RCC 7860 (cell line): ENCODE measurements around the gene LYL1.

Experiments used
- DNase-seq: peaks from one replicate; pipeline ENCODE4 v3.0.0-alpha.2; 2015; ENCODE audit warnings: low spot score
- FAIRE-seq: peaks from 2 replicates; lab custom pipeline; 2012; peaks lifted over from hg19 to GRCh38; lab: Jason Lieb, UNC

Gene LYL1

GRCh38 chr19:13078381-13078780 is 24.3 kb downstream of the LYL1 start:
- FAIRE-seq (no peak), DNase-seq (no peak)

- FAIRE-seq (no peak), DNase-seq (no peak)
These were observed 25.4 kb downstream of the LYL1 start for GRCh38 chr19:13077240-13077639.

GRCh38 chr19:13076787-13077186 is 25.9 kb downstream of the LYL1 start:
- FAIRE-seq (no peak), DNase-seq (no peak)

- DNase-seq (no peak), FAIRE-seq (no peak)
These were observed 26.3 kb downstream of the LYL1 start for GRCh38 chr19:13076320-13076719.

DNA sequence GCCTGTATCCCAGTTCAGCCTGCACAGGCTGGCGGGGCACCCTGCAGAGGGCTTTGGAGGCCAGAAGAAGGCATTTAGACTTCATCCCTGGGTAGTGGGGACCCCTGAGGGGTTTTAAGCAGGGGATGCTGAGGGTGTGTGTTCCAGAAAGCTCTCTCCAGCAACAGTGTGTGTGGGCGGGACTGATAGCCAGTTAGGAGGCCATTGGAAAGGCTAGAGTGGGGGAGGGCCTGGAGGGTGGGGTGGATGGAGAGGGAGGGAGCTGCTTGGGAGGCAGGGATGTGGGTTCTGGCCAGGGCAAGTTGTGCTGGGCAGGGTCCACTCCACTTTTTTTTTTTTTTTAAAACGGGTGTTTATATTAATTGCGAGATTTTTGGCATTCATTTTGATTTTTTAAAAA is 28.3 kb downstream of the LYL1 start:
- FAIRE-seq, result no peak
- DNase-seq, result no peak

DNA sequence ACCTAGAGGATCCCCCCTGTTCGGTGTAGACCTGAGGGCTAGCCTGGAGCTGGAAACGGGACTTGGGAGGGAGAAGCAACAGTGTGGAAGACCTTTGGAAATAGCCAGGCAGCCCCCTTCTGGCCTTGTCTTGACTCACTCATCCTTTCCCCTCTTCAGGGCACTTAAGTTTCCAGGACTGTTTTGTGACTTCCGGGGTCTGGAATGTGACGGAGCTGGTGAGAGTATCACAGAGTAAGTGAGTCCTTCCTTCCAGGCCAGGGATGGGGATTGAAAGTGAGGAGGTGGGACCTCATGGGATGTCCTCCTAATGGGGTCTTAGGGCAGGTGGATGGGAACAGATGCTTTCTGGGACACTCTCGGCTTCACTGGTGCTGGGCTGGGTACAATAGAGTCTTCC is 29.4 kb downstream of the LYL1 start:
- FAIRE-seq, result no peak
- no peak for DNase-seq

DNA sequence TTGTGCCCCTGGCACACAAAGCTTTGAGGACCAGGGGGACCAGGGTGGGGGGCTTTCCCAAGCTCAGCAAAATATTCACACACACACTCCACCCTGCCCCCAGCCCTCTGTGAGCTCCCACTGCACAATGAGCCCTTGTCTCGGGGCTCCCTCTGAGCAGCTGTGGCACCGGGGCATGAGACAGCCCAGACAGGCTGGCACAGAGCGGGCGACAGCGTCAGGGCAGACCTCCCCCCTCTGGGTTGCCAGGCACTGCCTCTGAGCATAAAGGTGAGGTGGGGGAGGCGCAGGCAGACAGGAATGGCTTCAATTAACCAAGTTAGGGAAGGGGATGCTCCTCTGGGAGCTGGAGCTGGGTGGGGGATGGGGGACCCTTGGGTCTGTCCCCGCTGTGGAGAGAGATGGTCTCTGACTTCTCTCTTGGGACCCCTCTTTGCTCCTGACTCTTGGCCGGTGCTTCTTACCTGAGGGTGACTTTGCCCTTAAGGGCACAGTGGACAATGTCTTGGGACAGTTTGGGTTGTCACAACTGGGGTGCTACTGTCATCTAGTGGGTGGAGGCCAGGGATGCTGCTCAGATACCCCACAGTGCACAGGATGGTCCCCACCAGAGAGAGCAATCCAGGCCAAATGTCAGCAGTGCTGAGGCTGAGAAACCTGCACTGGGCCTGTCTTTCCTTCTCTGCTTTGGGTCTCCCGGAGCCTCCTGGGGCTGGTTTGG is 30.3 kb downstream of the LYL1 start:
- DNase-seq, result no peak
- no peak for FAIRE-seq

- FAIRE-seq, result no peak
- DNase-seq, result no peak
These were observed 31.0 kb downstream of the LYL1 start for GRCh38 chr19:13071444-13072187.

DNA sequence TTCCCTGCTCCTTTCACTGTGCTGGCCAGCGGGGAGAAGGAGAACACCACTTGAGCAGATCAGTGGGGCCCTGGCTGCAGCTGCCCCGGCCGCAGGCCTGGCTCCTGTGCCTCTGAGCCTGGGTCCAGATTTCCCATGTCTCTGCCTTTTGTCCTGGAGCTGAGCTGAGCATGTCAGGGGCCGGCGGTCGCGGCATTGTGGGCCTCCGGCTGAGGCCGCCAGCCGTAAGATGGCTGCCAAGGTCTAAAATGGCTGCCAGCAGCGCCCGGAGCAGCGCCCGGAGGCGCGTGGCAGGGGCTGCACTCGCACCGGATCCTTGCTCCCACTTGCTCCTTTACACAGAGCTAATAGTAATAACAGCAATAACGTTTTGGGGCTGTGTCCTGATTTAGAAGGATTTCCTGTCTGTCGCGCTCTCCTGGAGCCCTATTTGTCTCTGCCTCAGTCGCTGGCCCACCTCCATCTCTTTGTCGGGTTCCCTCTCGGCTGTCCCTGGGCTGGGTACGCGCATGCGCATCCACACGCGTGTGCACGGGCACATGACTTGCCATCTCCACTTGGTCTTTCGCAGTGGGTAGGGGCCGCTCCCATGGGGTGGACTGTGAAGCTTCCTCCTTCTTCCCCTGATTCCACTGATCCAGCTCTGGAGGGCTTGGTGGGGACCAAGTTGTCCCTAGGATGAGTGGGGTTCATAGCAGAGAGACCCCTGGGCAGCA is 32.1 kb downstream of the LYL1 start:
- FAIRE-seq, result no peak
- DNase-seq, result no peak

DNA sequence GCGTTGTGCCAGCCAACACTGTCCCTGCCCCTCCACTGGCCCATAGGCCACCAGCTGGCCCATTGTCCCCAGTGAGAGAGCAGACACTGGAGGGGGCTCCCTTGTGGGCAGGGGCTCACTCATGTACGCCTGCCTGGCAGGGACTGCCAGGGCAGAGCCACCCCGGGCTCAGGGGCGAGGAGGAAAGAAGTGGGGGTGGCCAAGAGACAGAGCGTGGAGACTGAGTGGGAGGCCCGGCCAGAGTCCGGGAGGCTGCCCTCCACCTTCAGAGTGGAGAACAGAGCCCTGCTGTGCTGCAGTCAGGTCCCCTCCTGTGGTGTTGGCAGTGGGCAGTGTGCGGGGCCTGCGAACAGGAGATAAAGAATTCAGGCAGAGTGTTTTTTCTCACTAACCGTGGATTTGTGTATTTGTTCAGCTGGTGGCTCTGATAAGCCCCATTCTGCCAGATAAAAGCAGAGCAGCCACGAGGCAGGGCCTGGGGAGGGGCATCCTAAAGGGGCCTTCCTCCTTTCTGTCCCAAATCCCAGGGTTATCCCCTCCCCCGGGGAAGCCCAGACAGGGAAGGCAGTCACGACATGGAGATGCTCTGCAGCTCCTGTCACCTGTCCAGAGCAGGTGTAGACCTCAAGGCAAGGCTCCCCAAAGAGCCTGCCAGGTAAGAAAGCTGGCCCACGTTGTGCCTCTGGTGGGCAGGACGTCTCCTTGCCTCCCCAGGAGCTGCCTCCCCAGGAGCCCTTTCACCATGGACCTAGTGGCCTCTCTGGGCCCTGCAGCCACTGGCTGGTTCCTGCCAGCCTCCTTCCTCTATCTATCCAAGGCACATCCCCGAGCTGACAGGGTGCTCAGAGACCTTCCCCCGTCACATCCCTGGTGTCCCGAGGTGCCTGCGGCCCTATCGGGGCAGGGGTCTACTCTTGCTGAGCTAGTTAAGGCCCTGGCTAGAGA is 33.0 kb downstream of the LYL1 start:
- no peak for DNase-seq

DNA sequence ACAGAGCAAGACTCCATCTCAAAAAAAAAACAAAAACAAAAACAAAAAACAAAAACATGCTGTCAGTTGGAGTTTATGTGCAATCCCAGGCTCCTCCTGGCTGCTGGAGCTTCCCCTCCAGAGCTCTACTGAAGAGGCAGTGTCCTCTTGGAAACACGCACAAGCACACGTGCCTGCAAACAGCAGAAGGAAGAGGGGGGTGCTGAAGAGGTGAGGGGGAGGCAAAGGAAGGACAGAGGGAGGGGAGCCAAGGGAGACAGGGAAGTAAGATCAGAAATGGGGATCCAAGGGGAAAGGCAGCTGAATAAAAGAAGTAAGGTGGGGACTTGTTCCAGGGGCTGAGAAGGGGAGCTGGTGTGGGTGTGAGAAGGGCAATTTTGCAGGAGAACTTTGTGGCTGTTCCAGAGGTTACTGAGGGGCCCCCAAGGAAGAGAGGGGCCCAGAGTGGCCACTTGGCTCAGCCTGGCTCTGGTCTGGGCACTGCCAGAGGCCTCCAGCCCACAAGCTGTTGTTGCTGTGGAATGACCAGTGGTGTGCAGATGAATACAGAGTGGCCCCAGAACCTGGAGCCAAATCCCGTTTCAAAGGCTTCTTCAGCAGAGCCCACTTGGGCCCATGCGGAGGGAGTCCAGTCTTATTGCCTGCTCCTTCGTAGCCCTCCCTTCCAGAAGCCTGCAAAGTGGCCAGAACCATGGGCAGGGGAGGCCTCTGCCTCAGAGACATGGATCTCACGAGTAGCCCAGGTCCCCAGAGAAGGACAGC is 34.4 kb downstream of the LYL1 start:
- FAIRE-seq, result no peak
- no peak for DNase-seq

More for the DNA sequence above, 33.0 kb downstream of the LYL1 start:
- FAIRE-seq, result no peak

- FAIRE-seq, result no peak
- DNase-seq, result no peak
These were observed 35.5 kb downstream of the LYL1 start for GRCh38 chr19:13066933-13067807.

GRCh38 chr19:13066226-13066625 is 36.4 kb downstream of the LYL1 start:
- FAIRE-seq (no peak), DNase-seq (no peak)

GRCh38 chr19:13064092-13064489 is 38.6 kb downstream of the LYL1 start:
- no peak for DNase-seq
- FAIRE-seq, result no peak

- FAIRE-seq, result no peak
- no peak for DNase-seq
These were observed 39.1 kb downstream of the LYL1 start for GRCh38 chr19:13063461-13064091.

- DNase-seq, result no peak
- FAIRE-seq, result no peak
These were observed 40.3 kb downstream of the LYL1 start for GRCh38 chr19:13062317-13062716.

DNA sequence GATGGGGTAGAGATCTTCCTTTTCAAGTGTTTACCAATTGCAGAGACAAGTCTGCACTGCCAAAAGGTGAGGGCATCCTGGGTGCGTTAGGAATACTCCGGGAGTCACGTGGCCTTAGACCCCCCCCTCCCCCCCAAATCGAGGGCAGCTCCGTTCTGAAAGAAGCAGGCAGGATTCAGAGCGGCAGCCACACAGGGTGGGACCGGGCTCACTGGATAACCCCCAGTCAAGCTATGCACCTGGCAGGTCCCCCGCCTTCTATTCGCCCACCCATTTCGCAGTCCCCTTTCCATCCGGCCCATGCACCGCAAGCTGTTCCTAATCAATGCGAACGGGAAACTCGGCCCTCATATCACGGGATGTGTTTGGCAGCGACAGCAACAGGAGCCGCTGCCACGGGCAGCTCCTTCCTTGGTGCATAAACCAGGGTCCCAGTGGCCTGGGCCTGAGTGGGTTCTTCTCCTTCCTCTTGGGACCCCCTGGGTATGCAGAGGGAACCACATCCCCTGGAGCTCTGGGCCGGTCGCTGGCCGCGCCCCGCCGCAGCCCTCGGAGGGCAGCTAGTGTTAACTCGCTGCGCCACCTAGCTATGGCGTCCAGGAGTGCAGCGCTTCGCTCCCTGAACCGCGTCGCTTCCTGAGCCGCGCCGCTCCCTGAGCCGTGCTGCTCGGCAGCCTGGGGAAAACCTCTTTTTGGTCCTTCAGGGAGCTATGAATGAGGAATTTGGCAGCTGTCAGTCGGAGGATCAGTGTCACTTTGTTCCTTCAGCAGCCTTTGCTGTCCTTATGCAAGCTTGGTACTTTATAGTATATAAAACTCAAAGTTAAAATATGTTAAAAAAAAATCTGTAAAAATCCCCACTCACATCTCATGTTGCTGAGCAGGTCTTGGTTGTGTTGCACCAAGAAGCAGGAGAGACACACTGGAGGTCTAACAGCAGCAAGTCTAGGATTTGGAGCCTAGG is 41.4 kb downstream of the LYL1 start:
- DNase-seq (peak; percentile 41), FAIRE-seq (no peak)
